Adrenal gland (tissue), 5 donors: ENCODE results near the gene TRIM14.

Experiments
- POLR2A ChIP-seq, 2 donors: fragments of 450-650 bp; IDR thresholded peaks; one replicate each; pipeline ENCODE4 v1.6.1; 2017; ENCODE audit warnings: antibody characterized with exemption in 2 of 2, mild to moderate bottlenecking in 2 of 2, moderate library complexity in 1 of 2
- TF ChIP-seq, protein P1 (sequence below), 6 experiments: fragments of 450-650 bp in 4 of 6; fragments of 200-600 bp in 2 of 6; sonication (generic) in 1 of 6; IDR thresholded peaks; 1 replicate in 5 of 6; 2 replicates in 1 of 6; pipeline versions ENCODE4 v1.5.1 to v1.8.0; 2016 to 2021; ENCODE audit warnings: antibody characterized with exemption in 6 of 6, mild to moderate bottlenecking in 2 of 6, moderate library complexity in 1 of 6
- donor health status: DM: no; HTN: no; CAD: no.

DNA sequence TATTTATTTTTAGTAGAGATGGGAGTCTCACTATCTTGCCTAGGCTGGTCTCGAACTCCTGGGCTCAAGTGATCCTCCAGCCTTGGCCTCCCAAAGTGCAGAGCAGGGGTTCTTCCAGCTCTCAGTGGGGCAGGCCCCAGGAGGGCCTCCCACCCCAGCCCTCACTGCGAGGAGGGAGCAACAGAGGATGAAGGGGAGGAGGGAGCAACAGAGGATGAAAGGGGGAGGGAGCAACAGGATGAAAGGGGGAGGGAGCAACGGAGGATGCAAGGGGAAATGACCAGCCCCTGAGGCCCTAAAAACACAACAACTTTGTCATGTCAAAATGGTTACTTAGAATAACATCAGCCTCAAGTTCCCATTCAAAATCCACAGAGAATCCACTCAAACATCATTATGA is 10.0 kb downstream of the TRIM14 start:
- TF ChIP-seq, protein P1, sequence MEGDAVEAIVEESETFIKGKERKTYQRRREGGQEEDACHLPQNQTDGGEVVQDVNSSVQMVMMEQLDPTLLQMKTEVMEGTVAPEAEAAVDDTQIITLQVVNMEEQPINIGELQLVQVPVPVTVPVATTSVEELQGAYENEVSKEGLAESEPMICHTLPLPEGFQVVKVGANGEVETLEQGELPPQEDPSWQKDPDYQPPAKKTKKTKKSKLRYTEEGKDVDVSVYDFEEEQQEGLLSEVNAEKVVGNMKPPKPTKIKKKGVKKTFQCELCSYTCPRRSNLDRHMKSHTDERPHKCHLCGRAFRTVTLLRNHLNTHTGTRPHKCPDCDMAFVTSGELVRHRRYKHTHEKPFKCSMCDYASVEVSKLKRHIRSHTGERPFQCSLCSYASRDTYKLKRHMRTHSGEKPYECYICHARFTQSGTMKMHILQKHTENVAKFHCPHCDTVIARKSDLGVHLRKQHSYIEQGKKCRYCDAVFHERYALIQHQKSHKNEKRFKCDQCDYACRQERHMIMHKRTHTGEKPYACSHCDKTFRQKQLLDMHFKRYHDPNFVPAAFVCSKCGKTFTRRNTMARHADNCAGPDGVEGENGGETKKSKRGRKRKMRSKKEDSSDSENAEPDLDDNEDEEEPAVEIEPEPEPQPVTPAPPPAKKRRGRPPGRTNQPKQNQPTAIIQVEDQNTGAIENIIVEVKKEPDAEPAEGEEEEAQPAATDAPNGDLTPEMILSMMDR (IDR thresholded peaks at IDR 0.05), result no peak
- no peak for TF ChIP-seq POLR2A (IDR thresholded peaks at IDR 0.05)
